Esophagus squamous epithelium (tissue), 4 donors: ENCODE results near the gene MAGEH1.
"Not testable (repeated sequence)": the region's sequence is repeated elsewhere in the genome, so short reads cannot be mapped to it uniquely, and the experiment has no call there.

ENCODE experiments used
- POLR2A ChIP-seq, 4 donors: fragments of 450-650 bp; IDR thresholded peaks; one replicate each; pipeline ENCODE4 v1.6.1; 2017; ENCODE audit warnings: antibody characterized with exemption in 4 of 4, mild to moderate bottlenecking in 4 of 4, moderate library complexity in 3 of 4
- TF ChIP-seq, protein P1 (sequence below), 6 experiments: fragments of 450-650 bp in 4 of 6; fragments of 200-600 bp in 2 of 6; sonication (generic) in 2 of 6; IDR thresholded peaks; one replicate each; pipeline ENCODE4 v1.5.1; 2016 to 2019; ENCODE audit warnings: antibody characterized with exemption in 6 of 6, mild to moderate bottlenecking in 4 of 6, moderate library complexity in 4 of 6

DNA sequence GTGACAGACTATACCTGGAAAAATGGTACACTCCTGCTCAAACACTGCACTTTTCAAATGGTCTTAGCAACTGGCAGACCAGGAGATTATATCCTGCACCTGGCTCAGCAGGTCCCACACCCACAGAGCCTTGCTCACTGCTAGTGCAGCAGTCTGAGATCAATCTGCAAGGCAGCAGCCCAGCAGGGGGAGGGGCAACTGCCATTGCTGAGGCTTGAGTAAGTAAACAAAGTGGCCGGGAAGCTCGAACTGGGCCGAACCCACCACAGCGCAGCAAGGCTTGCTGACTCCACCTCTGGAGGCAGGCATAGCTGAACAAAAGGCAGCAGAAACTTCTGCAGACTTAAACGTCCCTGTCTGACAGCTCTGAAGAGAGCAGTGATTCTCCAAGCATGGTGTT lies 8.5 kb upstream of the MAGEH1 start:
- TF ChIP-seq, protein P1, sequence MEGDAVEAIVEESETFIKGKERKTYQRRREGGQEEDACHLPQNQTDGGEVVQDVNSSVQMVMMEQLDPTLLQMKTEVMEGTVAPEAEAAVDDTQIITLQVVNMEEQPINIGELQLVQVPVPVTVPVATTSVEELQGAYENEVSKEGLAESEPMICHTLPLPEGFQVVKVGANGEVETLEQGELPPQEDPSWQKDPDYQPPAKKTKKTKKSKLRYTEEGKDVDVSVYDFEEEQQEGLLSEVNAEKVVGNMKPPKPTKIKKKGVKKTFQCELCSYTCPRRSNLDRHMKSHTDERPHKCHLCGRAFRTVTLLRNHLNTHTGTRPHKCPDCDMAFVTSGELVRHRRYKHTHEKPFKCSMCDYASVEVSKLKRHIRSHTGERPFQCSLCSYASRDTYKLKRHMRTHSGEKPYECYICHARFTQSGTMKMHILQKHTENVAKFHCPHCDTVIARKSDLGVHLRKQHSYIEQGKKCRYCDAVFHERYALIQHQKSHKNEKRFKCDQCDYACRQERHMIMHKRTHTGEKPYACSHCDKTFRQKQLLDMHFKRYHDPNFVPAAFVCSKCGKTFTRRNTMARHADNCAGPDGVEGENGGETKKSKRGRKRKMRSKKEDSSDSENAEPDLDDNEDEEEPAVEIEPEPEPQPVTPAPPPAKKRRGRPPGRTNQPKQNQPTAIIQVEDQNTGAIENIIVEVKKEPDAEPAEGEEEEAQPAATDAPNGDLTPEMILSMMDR (IDR thresholded peaks at IDR 0.05): not testable (repeated sequence)
- not testable (repeated sequence) for TF ChIP-seq POLR2A (IDR thresholded peaks at IDR 0.05)
